Fibroblast of lung (primary cell): ENCODE results near the gene WDR88. TPM values are rescaled to one million over a fixed set of nuclear protein-coding genes. Genes with fewer than 3 reads are reported as not detected.
"Not testable (repeated sequence)": the region's sequence is repeated elsewhere in the genome, so short reads cannot be mapped to it uniquely, and the experiment has no call there.

ENCODE experiments used
- DNase-seq, 2 donors: peaks; one replicate each; pipeline versions ENCODE4 v3.0.0 to v3.0.0-alpha.2; 2010; ENCODE audit warnings: low read depth in 2 of 2
- H2AFZ ChIP-seq: 2 replicates; pipeline ENCODE4 v1.5.1; 2012; ENCODE audit warnings: low read length, control low read depth, inconsistent platforms
- H3K27ac ChIP-seq: 2 replicates; pipeline ENCODE4 v1.5.1; 2011; ENCODE audit warnings: low read length, control low read depth; ENCODE audit not compliant: insufficient read depth
- H3K27me3 ChIP-seq: 2 replicates; pipeline ENCODE4 v1.5.1; 2011; ENCODE audit warnings: mild to moderate bottlenecking, low read length; ENCODE audit not compliant: control insufficient read depth, insufficient read depth
- H3K36me3 ChIP-seq: 2 replicates; pipeline ENCODE4 v1.5.1; 2011; ENCODE audit warnings: low read length; ENCODE audit not compliant: control insufficient read depth, insufficient read depth
- H3K4me1 ChIP-seq: 2 replicates; pipeline ENCODE4 v1.5.1; 2011; ENCODE audit warnings: low read length; ENCODE audit not compliant: control insufficient read depth, insufficient read depth; ENCODE audit errors: extremely low read depth
- H3K4me2 ChIP-seq: 2 replicates; pipeline ENCODE4 v1.5.1; 2011; ENCODE audit warnings: low read length, control low read depth; ENCODE audit not compliant: insufficient read depth; ENCODE audit errors: extremely low read depth
- H3K4me3 ChIP-seq, 4 experiments: fragments of 200-600 bp in 1 of 4; sonication (generic) in 1 of 4; replicated peaks in 1 of 4; 2 replicates each; pipeline ENCODE4 v1.5.1; 2011 to 2016; ENCODE audit warnings: low read length in 4 of 4, low read depth in 3 of 4, mild to moderate bottlenecking in 3 of 4, control low read depth in 2 of 4, inconsistent platforms in 1 of 4, mixed read lengths in 1 of 4; ENCODE audit not compliant: insufficient read depth in 1 of 4; ENCODE audit errors: control extremely low read depth in 1 of 4
- H3K79me2 ChIP-seq: 2 replicates; pipeline ENCODE4 v1.5.1; 2012; ENCODE audit warnings: mild to moderate bottlenecking, low read length, inconsistent platforms; ENCODE audit not compliant: control insufficient read depth, insufficient read depth
- H3K9ac ChIP-seq: 2 replicates; pipeline ENCODE4 v1.5.1; 2011; ENCODE audit warnings: mild to moderate bottlenecking, low read length, control low read depth; ENCODE audit not compliant: insufficient read depth
- H3K9me3 ChIP-seq: 2 replicates; pipeline ENCODE4 v1.5.1; 2012; ENCODE audit warnings: low read depth, low read length; ENCODE audit not compliant: control insufficient read depth, insufficient read depth
- H4K20me1 ChIP-seq: 2 replicates; pipeline ENCODE4 v1.5.1; 2011; ENCODE audit warnings: low read length; ENCODE audit not compliant: control insufficient read depth, insufficient read depth; ENCODE audit errors: extremely low read depth
- CTCF ChIP-seq, 2 donors: IDR thresholded peaks in 1 of 2; conservative IDR thresholded peaks in 1 of 2; 1 replicate in 1 of 2; 2 replicates in 1 of 2; pipeline ENCODE4 v1.5.1; 2011 to 2012; ENCODE audit warnings: low read length in 2 of 2, control low read depth in 1 of 2, inconsistent platforms in 1 of 2, low read depth in 1 of 2, mild to moderate bottlenecking in 1 of 2
- EZH2 ChIP-seq: IDR thresholded peaks from 2 replicates; pipeline ENCODE4 v1.5.1; 2012; ENCODE audit warnings: low read length, control low read depth, mild to moderate bottlenecking; ENCODE audit errors: missing control alignments
- polyA plus RNA-seq, 2 donors: library from polyadenylated mRNA; depleted of rRNA in 1 of 2; stranded (reverse) in 1 of 2; unstranded in 1 of 2; fragments of >200 nt; gene quantifications; 2 replicates each; pipeline ENCODE4 v1.2.1, GENCODE V29; 2011 to 2012; ENCODE audit warnings: missing spikeins in 1 of 2
- total RNA-seq: library from RNA; depleted of rRNA; stranded (reverse); fragments of >200 nt; gene quantifications from 2 replicates; pipeline ENCODE4 v1.2.1, GENCODE V29; 2014

WDR88 gene
- total and polyA plus RNA-seq, 2 donors (not counting 1 experiment from before 2014, with no cell fraction given) = not detected

DNA sequence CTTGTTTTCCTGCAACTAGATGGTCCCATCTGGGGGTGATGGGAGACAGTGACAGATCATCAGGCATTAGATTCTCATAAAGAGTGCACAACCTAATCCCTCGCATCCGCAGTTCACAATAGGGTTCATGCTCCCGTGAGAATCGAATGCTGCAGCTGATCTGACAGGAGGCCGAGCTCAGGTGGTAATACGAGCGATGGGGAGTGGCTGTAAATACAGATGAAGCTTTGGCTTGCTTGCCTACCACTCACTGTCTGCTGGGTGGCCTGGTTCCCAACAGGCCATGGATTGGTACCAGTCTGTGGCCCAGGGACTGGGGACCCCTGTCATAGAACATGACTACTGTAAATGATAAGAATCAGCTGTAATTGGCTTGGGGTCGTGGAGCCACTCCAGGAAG lies 28.0 kb downstream of the WDR88 start:
- Histone ChIP-seq H3K36me3 (no peaks in the 10 kb centered on the region), H3K4me3 (no peak overlapping the region), H3K79me2 (no peaks in the 10 kb centered on the region), H3K27ac (no peak overlapping the region), H3K9me3 (no peaks in the 10 kb centered on the region), H3K27me3 (no peaks in the 10 kb centered on the region), H4K20me1 (no peaks in the 10 kb centered on the region), H3K4me1 (no peaks in the 10 kb centered on the region), H3K9ac (no peak overlapping the region), H3K4me2 (no peak overlapping the region), H2AFZ (no peak overlapping the region)
- TF ChIP-seq CTCF (conservative IDR thresholded peaks at IDR 0.05 in 1 of 2, IDR thresholded peaks at IDR 0.05 in 1 of 2; ENCODE audit: low read depth in 1 of 2, low read length in 2 of 2) (no peak), EZH2 (no peak)
- DNase-seq = no peak

GRCh38 chr19:33161201-33161600 lies 29.3 kb downstream of the WDR88 start:
- DNase-seq = no peak
- Histone ChIP-seq H3K79me2 (no peaks in the 10 kb centered on the region), H3K4me1 (no peaks in the 10 kb centered on the region), H2AFZ (no peak overlapping the region), H3K27ac (no peak overlapping the region), H3K9ac (no peak overlapping the region), H3K4me3 (no peak overlapping the region), H3K9me3 (no peaks in the 10 kb centered on the region), H3K4me2 (no peak overlapping the region), H3K27me3 (no peaks in the 10 kb centered on the region), H3K36me3 (no peaks in the 10 kb centered on the region), H4K20me1 (no peaks in the 10 kb centered on the region)
- TF ChIP-seq EZH2 (no peak), CTCF (conservative IDR thresholded peaks at IDR 0.05 in 1 of 2, IDR thresholded peaks at IDR 0.05 in 1 of 2; ENCODE audit: low read depth in 1 of 2, low read length in 2 of 2) (no peak)

DNA sequence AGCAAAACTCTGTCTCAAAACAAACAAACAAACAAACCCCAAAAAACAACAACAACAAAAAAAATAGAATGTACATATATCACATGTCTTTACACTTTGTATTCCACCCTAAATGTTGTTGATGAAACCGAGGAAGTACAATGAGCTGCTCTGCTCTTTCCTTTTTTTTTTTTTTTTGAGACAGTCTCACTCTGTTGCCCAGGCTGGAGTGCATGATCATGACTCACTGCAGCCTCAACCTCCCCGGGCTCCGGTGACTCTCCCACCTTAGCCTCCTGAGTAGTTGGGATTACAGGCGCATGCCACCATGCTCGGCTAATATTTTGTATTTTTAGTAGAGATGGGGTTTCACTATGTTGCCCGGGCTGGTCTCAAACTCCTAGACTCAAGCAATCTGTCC lies 31.6 kb downstream of the WDR88 start:
- no peak overlapping the region for H3K9ac ChIP-seq
- H3K79me2 ChIP-seq = no peaks in the 10 kb centered on the region
- no peak overlapping the region for H3K27ac ChIP-seq
- no peaks in the 10 kb centered on the region for H3K36me3 ChIP-seq
- no peaks in the 10 kb centered on the region for H3K27me3 ChIP-seq
- H4K20me1 ChIP-seq = no peaks in the 10 kb centered on the region
- no peak overlapping the region for H2AFZ ChIP-seq
- DNase-seq = no peak
- no peak overlapping the region for H3K4me2 ChIP-seq
- no peak overlapping the region for H3K4me3 ChIP-seq
- H3K9me3 ChIP-seq = no peaks in the 10 kb centered on the region
- TF ChIP-seq CTCF (conservative IDR thresholded peaks at IDR 0.05 in 1 of 2, IDR thresholded peaks at IDR 0.05 in 1 of 2; ENCODE audit: low read depth in 1 of 2, low read length in 2 of 2) (no peak), EZH2 (no peak)
- H3K4me1 ChIP-seq = no peaks in the 10 kb centered on the region

GRCh38 chr19:33166037-33166436 lies 34.1 kb downstream of the WDR88 start:
- not testable (repeated sequence) for H3K4me3 ChIP-seq, H3K9ac ChIP-seq, H3K27ac ChIP-seq, H2AFZ ChIP-seq, H3K79me2 ChIP-seq, H3K36me3 ChIP-seq, H4K20me1 ChIP-seq, H3K9me3 ChIP-seq, H3K4me2 ChIP-seq, H3K4me1 ChIP-seq, H3K27me3 ChIP-seq, DNase-seq
